ENCODE data around the gene NLN.

DNA sequence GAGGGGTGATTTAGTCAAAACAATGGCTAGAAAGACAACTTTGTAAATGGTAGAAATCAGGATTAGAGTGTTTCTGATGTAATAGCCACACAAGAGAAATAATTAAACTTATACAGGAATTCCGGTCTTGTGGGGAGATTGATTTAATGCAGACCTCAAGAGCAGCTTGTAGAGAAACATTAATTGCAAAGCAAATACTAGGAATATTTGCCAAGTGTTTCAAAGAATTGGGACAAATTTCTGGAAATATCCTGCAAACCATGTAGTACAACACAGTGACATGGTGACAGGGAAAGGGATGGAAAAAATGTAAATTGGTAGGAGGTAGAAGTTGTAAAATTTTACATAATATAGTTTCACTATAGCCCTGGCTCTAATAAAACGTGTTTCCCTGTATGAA, 28.9 kb downstream of the NLN start:
- TF ChIP-seq CTCF (conservative IDR thresholded peaks at IDR 0.05 in 1 of 2, IDR thresholded peaks at IDR 0.05 in 1 of 2; ENCODE audit: low read depth in 1 of 2, low read length in 2 of 2) (no peak), EZH2 (IDR thresholded peaks at IDR 0.05; ENCODE audit: low read length, missing control alignments) (no peak)

All from fibroblast of lung (primary cell).